HG02870 (cell line): ENCODE results near the gene PPP3R1.
A peak's percentile ranks its signal among the peaks of the same experiment; 100 is the strongest.

ENCODE experiments used
- ATAC-seq: cut with Tn5 transposase; IDR thresholded peaks from one replicate; pipeline ENCODE4 v1.9.1; 2021; ENCODE audit warnings: mild to moderate bottlenecking, moderate library complexity; ENCODE audit not compliant: unreplicated experiment

PPP3R1 gene

GRCh38 chr2:68157002-68157401 lies 95.3 kb downstream of the PPP3R1 start:
- ATAC-seq = peak; percentile 12

GRCh38 chr2:68156419-68156818 lies 95.9 kb downstream of the PPP3R1 start:
- ATAC-seq = no peak

GRCh38 chr2:68155618-68156017 lies 96.7 kb downstream of the PPP3R1 start:
- ATAC-seq = no peak

- ATAC-seq = no peak
These were observed 99.5 kb downstream of the PPP3R1 start for GRCh38 chr2:68152681-68153347.

- ATAC-seq = no peak
These were observed 101.3 kb downstream of the PPP3R1 start for GRCh38 chr2:68151037-68151436.

GRCh38 chr2:68141875-68142274 lies 110.5 kb downstream of the PPP3R1 start:
- no peak for ATAC-seq

- ATAC-seq = no peak
These were observed 116.6 kb downstream of the PPP3R1 start for GRCh38 chr2:68135448-68136320.

- no peak for ATAC-seq
These were observed 117.8 kb downstream of the PPP3R1 start for GRCh38 chr2:68134554-68134953.

- no peak for ATAC-seq
These were observed 118.2 kb downstream of the PPP3R1 start for GRCh38 chr2:68134120-68134519.
